ENCODE results near the gene NBL1. TPM values are rescaled to one million over a fixed set of nuclear protein-coding genes. Genes with fewer than 3 reads are reported as not detected.

The NBL1 gene
- total RNA-seq, 1 donor from 2014 or later = 38.1 TPM

GRCh38 chr1:19655718-19656080 is 11.6 kb downstream of the NBL1 start:
- DNase-seq (ENCODE audit: low spot score) = no peak
- Mint-ChIP-seq H3K4me3 (ENCODE audit: unreplicated experiment) (peak overlapping the region; percentile 7), H3K9me3 (ENCODE audit: unreplicated experiment) (no peaks in the 10 kb centered on the region), H3K36me3 (ENCODE audit: low read depth, unreplicated experiment) (no peaks in the 10 kb centered on the region), H3K27ac (ENCODE audit: unreplicated experiment) (peak overlapping the region; percentile 33), H3K27me3 (ENCODE audit: unreplicated experiment) (peaks cover 4% of the 10 kb centered on the region), H3K4me1 (ENCODE audit: unreplicated experiment) (peaks cover 9% of the 10 kb centered on the region)
- TF ChIP-seq, protein P1, sequence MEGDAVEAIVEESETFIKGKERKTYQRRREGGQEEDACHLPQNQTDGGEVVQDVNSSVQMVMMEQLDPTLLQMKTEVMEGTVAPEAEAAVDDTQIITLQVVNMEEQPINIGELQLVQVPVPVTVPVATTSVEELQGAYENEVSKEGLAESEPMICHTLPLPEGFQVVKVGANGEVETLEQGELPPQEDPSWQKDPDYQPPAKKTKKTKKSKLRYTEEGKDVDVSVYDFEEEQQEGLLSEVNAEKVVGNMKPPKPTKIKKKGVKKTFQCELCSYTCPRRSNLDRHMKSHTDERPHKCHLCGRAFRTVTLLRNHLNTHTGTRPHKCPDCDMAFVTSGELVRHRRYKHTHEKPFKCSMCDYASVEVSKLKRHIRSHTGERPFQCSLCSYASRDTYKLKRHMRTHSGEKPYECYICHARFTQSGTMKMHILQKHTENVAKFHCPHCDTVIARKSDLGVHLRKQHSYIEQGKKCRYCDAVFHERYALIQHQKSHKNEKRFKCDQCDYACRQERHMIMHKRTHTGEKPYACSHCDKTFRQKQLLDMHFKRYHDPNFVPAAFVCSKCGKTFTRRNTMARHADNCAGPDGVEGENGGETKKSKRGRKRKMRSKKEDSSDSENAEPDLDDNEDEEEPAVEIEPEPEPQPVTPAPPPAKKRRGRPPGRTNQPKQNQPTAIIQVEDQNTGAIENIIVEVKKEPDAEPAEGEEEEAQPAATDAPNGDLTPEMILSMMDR (IDR thresholded peaks at IDR 0.05; ENCODE audit: unreplicated experiment) = no peak

DNA sequence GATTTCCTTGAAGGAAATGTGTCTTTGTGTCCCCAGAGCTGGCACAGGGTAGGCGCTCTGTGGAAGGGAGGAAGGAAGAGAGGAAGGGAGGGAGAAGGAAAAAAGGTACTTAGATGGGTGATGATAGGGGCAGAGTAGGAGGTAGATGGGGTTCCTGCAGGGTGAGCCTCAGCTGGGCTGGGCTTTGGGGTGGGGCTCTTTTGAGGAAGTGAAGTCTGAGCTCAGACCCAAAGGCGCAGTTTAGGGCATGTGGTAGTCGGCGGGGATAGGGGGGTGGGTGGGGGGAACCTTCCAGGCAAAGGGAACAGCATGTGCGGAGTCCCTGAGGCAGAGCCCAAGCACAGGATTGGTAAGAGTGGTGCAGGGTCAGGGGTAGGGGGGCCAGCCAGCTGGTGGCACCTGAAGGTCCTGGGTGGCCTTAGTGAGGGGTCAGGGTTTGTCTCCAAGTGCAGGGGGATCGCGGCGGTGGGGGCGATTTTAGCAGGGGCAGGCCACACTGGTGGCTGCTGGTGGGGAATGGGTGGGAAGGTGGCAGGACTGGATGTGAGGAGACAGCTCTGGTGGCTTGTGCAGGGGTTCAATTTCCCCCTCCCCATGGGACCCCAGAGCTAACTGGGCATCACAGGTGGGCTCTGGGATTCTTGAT is 12.1 kb downstream of the NBL1 start:
- TF ChIP-seq, protein P1 (IDR thresholded peaks at IDR 0.05; ENCODE audit: unreplicated experiment) = no peak
- no peak for DNase-seq (ENCODE audit: low spot score)
- Mint-ChIP-seq H3K27me3 (ENCODE audit: unreplicated experiment) (peaks cover 4% of the 10 kb centered on the region), H3K36me3 (ENCODE audit: low read depth, unreplicated experiment) (no peaks in the 10 kb centered on the region), H3K9me3 (ENCODE audit: unreplicated experiment) (no peaks in the 10 kb centered on the region), H3K4me3 (ENCODE audit: unreplicated experiment) (peak overlapping the region; percentile 7), H3K27ac (ENCODE audit: unreplicated experiment) (peak overlapping the region; percentile 33), H3K4me1 (ENCODE audit: unreplicated experiment) (peaks cover 9% of the 10 kb centered on the region)

GRCh38 chr1:19656780-19657466 is 12.8 kb downstream of the NBL1 start:
- no peak overlapping the region for H3K4me3 Mint-ChIP-seq (ENCODE audit: unreplicated experiment)
- H3K27ac Mint-ChIP-seq (ENCODE audit: unreplicated experiment) = no peak overlapping the region
- H3K9me3 Mint-ChIP-seq (ENCODE audit: unreplicated experiment) = no peaks in the 10 kb centered on the region
- peaks cover 9% of the 10 kb centered on the region for H3K4me1 Mint-ChIP-seq (ENCODE audit: unreplicated experiment)
- TF ChIP-seq, protein P1 (IDR thresholded peaks at IDR 0.05; ENCODE audit: unreplicated experiment) = no peak
- H3K27me3 Mint-ChIP-seq (ENCODE audit: unreplicated experiment) = peaks cover 4% of the 10 kb centered on the region
- no peaks in the 10 kb centered on the region for H3K36me3 Mint-ChIP-seq (ENCODE audit: low read depth, unreplicated experiment)
- no peak for DNase-seq (ENCODE audit: low spot score)

DNA sequence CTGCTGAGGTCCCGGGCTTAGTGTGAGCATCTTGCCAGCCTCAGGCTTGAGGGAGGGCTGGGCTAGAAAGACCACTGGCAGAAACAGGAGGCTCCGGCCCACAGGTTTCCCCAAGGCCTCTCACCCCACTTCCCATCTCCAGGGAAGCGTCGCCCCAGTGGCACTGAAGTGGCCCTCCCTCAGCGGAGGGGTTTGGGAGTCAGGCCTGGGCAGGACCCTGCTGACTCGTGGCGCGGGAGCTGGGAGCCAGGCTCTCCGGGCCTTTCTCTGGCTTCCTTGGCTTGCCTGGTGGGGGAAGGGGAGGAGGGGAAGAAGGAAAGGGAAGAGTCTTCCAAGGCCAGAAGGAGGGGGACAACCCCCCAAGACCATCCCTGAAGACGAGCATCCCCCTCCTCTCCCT is 13.4 kb downstream of the NBL1 start:
- Mint-ChIP-seq H3K36me3 (ENCODE audit: low read depth, unreplicated experiment) (no peaks in the 10 kb centered on the region), H3K27ac (ENCODE audit: unreplicated experiment) (no peak overlapping the region), H3K27me3 (ENCODE audit: unreplicated experiment) (peaks cover 4% of the 10 kb centered on the region), H3K9me3 (ENCODE audit: unreplicated experiment) (no peaks in the 10 kb centered on the region), H3K4me1 (ENCODE audit: unreplicated experiment) (peaks cover 9% of the 10 kb centered on the region), H3K4me3 (ENCODE audit: unreplicated experiment) (no peak overlapping the region)
- no peak for DNase-seq (ENCODE audit: low spot score)
- TF ChIP-seq, protein P1 (IDR thresholded peaks at IDR 0.05; ENCODE audit: unreplicated experiment) = no peak

- no peak for DNase-seq (ENCODE audit: low spot score)
- H3K27ac Mint-ChIP-seq (ENCODE audit: unreplicated experiment) = no peak overlapping the region
- TF ChIP-seq, protein P1 (IDR thresholded peaks at IDR 0.05; ENCODE audit: unreplicated experiment) = no peak
- peaks cover 4% of the 10 kb centered on the region for H3K27me3 Mint-ChIP-seq (ENCODE audit: unreplicated experiment)
- no peak overlapping the region for H3K4me3 Mint-ChIP-seq (ENCODE audit: unreplicated experiment)
- H3K4me1 Mint-ChIP-seq (ENCODE audit: unreplicated experiment) = peaks cover 9% of the 10 kb centered on the region
- H3K36me3 Mint-ChIP-seq (ENCODE audit: low read depth, unreplicated experiment) = no peaks in the 10 kb centered on the region
- H3K9me3 Mint-ChIP-seq (ENCODE audit: unreplicated experiment) = no peaks in the 10 kb centered on the region
Measured at GRCh38 chr1:19658186-19658585, 14.1 kb downstream of the NBL1 start.

Measured in endothelial cell (in vitro differentiated cells).